Parathyroid adenoma (tissue), 2 donors: ENCODE data around the gene SPATA7.

Source experiments
- H2AFZ ChIP-seq: fragments of 300-600 bp; sonication (generic); one replicate; pipeline ENCODE4 v1.7.0; 2017; ENCODE audit warnings: antibody characterized with exemption, mild to moderate bottlenecking
- H3K27ac ChIP-seq: fragments of 300-600 bp; sonication (generic); one replicate; pipeline ENCODE4 v1.7.0; 2017
- H3K27me3 ChIP-seq: fragments of 300-600 bp; sonication (generic); one replicate; pipeline ENCODE4 v1.7.0; 2017; ENCODE audit warnings: low read length; ENCODE audit not compliant: control insufficient read depth, insufficient read depth
- H3K36me3 ChIP-seq: fragments of 300-600 bp; sonication (generic); one replicate; pipeline ENCODE4 v1.7.0; 2017; ENCODE audit warnings: low read length; ENCODE audit not compliant: control insufficient read depth, insufficient read depth
- H3K4me1 ChIP-seq: fragments of 300-600 bp; sonication (generic); one replicate; pipeline ENCODE4 v1.7.0; 2017; ENCODE audit warnings: control low read depth
- H3K4me2 ChIP-seq: fragments of 300-600 bp; sonication (generic); one replicate; pipeline ENCODE4 v1.7.0; 2017; ENCODE audit warnings: low read length
- H3K4me3 ChIP-seq: fragments of 300-600 bp; sonication (generic); one replicate; pipeline ENCODE4 v1.7.0; 2017; ENCODE audit warnings: low read depth, low read length
- H3K79me2 ChIP-seq: fragments of 300-600 bp; sonication (generic); one replicate; pipeline ENCODE4 v1.7.0; 2017; ENCODE audit warnings: control low read depth
- H3K9ac ChIP-seq: fragments of 300-600 bp; sonication (generic); one replicate; pipeline ENCODE4 v1.7.0; 2017; ENCODE audit warnings: mild to moderate bottlenecking
- H3K9me3 ChIP-seq: fragments of 300-600 bp; sonication (generic); one replicate; pipeline ENCODE4 v1.7.0; 2017; ENCODE audit warnings: low read length; ENCODE audit not compliant: control insufficient read depth
- TF ChIP-seq, protein P1 (sequence below): fragments of 300-600 bp; sonication (generic); IDR thresholded peaks from one replicate; pipeline ENCODE4 v1.7.0; 2017; ENCODE audit warnings: antibody characterized with exemption, mild to moderate bottlenecking
- donor health status: primary hyperparathyroidism.

The SPATA7 gene

DNA sequence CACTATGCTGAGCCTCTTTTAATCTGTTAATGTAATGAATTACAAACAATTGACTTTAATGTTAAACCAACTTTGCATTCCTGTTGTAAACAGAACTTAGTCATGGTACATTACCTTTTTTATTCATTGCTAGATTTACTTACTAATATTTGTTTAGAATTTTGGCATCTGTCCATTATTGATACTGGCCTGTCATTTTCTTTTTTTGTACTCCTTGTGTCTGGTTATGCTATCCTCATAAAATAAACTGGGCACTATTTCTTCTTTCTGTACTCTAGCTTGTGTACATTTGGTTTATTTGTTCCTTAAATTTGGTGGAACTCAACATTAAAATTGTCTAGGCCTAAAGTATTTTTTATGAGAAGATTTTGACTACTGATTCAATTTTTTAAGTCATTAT lies 32.1 kb downstream of the SPATA7 start:
- Histone ChIP-seq H3K27me3 (no peaks in the 10 kb centered on the region), H3K79me2 (no peaks in the 10 kb centered on the region), H3K27ac (no peak overlapping the region), H3K9ac (no peak overlapping the region), H3K4me1 (no peaks in the 10 kb centered on the region), H3K4me2 (no peak overlapping the region), H3K9me3 (peaks cover 8% of the 10 kb centered on the region), H2AFZ (no peak overlapping the region), H3K36me3 (peaks cover 3% of the 10 kb centered on the region), H3K4me3 (no peak overlapping the region)
- TF ChIP-seq, protein P1, sequence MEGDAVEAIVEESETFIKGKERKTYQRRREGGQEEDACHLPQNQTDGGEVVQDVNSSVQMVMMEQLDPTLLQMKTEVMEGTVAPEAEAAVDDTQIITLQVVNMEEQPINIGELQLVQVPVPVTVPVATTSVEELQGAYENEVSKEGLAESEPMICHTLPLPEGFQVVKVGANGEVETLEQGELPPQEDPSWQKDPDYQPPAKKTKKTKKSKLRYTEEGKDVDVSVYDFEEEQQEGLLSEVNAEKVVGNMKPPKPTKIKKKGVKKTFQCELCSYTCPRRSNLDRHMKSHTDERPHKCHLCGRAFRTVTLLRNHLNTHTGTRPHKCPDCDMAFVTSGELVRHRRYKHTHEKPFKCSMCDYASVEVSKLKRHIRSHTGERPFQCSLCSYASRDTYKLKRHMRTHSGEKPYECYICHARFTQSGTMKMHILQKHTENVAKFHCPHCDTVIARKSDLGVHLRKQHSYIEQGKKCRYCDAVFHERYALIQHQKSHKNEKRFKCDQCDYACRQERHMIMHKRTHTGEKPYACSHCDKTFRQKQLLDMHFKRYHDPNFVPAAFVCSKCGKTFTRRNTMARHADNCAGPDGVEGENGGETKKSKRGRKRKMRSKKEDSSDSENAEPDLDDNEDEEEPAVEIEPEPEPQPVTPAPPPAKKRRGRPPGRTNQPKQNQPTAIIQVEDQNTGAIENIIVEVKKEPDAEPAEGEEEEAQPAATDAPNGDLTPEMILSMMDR: no peak

- Histone ChIP-seq H3K9ac (no peak overlapping the region), H3K4me1 (no peaks in the 10 kb centered on the region), H3K4me2 (no peak overlapping the region), H3K4me3 (no peak overlapping the region), H2AFZ (no peak overlapping the region), H3K79me2 (no peaks in the 10 kb centered on the region), H3K27me3 (no peaks in the 10 kb centered on the region), H3K9me3 (peaks cover 8% of the 10 kb centered on the region), H3K36me3 (peaks cover 3% of the 10 kb centered on the region), H3K27ac (no peak overlapping the region)
- TF ChIP-seq, protein P1: no peak
Observed at GRCh38 chr14:88420187-88420586, 34.7 kb downstream of the SPATA7 start.

DNA sequence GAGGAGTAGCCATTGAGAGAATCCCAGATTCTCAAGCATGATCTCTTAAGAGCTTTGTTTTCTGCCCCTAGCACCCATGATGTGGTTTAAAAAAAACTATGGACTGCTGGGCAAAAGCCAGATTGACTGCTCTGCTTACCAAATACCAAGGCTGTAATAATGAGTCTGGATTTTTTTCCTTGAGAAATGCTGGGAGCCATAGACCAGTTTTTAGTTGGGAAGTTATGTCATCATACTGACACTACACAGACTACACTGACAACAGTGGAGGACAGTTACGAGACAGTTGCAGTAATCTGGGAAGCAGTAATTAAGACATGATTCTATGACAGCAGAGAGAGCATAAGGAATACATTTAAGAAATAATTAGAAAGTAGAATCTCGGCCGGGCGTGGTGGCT lies 35.8 kb downstream of the SPATA7 start:
- Histone ChIP-seq H3K36me3 (peaks cover 3% of the 10 kb centered on the region), H3K4me1 (no peaks in the 10 kb centered on the region), H3K4me3 (no peak overlapping the region), H2AFZ (no peak overlapping the region), H3K27me3 (no peaks in the 10 kb centered on the region), H3K4me2 (no peak overlapping the region), H3K27ac (no peak overlapping the region), H3K9me3 (peaks cover 8% of the 10 kb centered on the region), H3K79me2 (no peaks in the 10 kb centered on the region), H3K9ac (no peak overlapping the region)
- TF ChIP-seq, protein P1: no peak

DNA sequence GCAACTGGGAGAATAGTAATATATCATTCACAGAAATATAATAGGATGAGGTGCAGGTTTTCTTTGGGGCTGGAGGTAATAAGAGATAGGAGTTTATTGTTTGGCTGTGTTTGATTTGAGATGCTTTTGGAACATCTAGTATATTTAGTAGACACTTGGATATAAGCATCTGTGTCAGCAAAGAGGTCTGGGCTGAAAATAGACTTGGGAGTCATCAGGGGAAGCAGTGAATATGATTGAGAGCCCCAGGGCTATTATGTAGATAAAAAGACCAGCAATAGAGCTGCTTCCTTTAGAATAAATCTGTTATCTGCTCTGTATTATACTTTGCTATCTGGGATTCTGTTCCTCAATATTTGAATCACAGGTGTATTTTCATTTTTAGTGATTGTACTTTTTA lies 36.6 kb downstream of the SPATA7 start:
- no peak overlapping the region for H3K27ac ChIP-seq
- TF ChIP-seq, protein P1: no peak
- H3K79me2 ChIP-seq: no peaks in the 10 kb centered on the region
- H3K4me2 ChIP-seq: no peak overlapping the region
- no peak overlapping the region for H3K4me3 ChIP-seq
- no peaks in the 10 kb centered on the region for H3K27me3 ChIP-seq
- peaks cover 8% of the 10 kb centered on the region for H3K9me3 ChIP-seq
- peaks cover 3% of the 10 kb centered on the region for H3K36me3 ChIP-seq
- H2AFZ ChIP-seq: no peak overlapping the region
- no peaks in the 10 kb centered on the region for H3K4me1 ChIP-seq
- H3K9ac ChIP-seq: no peak overlapping the region

DNA sequence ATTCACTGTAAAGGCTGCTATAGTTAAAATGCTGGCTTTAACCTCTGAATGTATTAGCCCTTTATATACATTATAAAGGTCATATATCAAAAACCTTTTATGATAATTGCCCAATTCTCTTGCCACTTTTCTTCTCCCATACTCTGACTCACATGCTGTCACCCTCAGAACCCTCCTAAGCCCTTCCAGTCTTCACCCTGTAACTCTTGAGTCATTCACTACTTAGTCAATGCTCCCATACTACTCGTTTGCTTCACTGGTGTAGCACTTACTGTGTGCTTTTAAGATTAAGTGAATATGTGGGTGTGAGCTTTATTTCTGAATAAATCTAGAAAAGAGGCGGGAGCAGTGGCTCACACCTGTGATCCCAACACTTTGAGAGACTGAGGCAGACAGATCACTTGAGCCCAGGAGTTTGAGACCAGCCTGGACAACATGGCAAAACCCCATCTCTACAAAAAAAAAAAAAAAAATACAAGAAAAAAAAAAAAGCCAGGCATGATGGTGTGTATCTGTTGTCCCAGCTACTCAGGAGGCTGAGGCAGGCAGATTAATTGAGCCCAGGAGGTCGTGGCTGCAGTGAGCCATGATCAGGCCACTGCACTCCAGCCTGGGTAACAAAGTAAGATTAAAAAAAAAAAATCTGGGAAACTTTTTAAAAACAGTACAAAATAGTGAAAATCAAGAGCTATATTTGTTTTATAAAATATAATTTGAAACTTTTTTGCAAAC lies 37.6 kb downstream of the SPATA7 start:
- Histone ChIP-seq H3K9me3 (peaks cover 1% of the 10 kb centered on the region), H3K27me3 (no peaks in the 10 kb centered on the region), H2AFZ (no peak overlapping the region), H3K4me2 (no peak overlapping the region), H3K27ac (no peak overlapping the region), H3K36me3 (no peaks in the 10 kb centered on the region), H3K4me3 (no peak overlapping the region), H3K79me2 (no peaks in the 10 kb centered on the region), H3K9ac (no peak overlapping the region), H3K4me1 (no peaks in the 10 kb centered on the region)
- TF ChIP-seq, protein P1: no peak
